SW480 (cell line): Measurements from ENCODE around the gene MPPED1.

Source experiments
- DNase-seq: peaks from one replicate; pipeline ENCODE4 v3.0.0-alpha.2; 2016; ENCODE audit warnings: low spot score

MPPED1 gene

DNA sequence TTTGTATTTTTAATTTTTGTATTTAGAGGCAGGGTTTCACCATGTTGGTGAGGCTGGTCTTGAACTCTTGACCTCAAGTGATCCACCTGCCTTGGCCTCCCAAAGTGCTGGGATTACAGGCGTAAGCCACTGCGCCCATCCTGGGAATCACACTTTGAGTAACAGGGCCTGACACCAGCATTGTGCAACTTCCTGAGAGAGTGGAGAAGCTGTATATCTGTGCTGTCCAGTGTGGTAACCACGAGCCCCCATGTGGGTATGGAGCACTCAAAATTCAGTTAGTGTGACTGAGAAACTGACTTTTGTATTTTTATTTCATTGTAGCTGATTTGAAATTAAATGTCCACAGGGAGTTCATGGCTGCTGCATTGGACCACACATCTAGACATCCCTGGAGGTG lies 36.2 kb downstream of the MPPED1 start:
- DNase-seq: no peak

DNA sequence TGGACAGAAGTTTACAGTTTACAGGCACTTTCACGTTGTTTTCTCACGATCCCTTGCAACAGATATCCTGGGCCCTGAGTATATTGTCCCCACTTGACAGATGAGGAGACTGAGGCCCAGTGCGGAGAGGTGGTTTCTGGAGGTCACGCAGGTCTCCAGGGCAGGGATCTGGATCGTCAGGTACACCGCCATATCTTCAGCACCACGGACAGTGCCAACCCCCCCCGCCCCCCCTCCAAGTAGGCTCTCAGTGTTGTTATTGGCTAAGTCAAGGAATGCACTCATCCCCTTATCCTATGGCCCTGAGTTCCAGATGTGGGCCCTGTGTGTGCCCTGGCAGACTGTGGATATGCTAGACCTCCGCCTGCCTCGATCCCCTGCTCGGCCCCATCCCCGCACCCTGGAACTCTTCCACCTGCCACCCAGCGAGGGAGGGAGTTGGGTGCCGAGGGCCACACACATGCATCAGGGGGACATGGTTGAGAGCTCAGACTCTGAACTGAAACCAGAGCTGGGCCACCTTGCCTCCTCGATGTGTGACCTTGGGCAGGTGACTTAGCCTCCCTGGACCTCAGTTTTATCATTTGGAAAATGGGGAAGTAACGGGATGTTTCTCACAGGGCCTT lies 37.5 kb downstream of the MPPED1 start:
- no peak for DNase-seq

DNA sequence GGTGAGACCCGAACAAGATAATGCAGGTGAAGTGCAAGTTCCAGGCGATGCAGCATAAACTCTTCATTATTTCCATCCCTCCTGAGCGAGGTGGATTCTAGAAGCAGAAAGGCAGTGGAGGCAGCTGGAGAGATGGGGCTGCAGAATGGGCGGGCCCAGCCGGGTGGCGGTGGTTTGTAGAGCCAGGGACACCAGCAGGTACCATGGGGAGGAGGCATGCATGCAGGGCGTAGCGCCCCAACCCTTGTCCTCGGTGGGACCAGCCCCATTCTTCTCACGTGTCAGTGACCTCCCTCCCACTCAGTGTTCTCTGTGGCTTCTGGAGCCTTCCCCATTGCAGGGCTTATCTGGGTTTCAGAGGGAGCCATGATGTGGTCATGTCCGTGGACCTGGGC lies 38.0 kb downstream of the MPPED1 start:
- DNase-seq: no peak

DNA sequence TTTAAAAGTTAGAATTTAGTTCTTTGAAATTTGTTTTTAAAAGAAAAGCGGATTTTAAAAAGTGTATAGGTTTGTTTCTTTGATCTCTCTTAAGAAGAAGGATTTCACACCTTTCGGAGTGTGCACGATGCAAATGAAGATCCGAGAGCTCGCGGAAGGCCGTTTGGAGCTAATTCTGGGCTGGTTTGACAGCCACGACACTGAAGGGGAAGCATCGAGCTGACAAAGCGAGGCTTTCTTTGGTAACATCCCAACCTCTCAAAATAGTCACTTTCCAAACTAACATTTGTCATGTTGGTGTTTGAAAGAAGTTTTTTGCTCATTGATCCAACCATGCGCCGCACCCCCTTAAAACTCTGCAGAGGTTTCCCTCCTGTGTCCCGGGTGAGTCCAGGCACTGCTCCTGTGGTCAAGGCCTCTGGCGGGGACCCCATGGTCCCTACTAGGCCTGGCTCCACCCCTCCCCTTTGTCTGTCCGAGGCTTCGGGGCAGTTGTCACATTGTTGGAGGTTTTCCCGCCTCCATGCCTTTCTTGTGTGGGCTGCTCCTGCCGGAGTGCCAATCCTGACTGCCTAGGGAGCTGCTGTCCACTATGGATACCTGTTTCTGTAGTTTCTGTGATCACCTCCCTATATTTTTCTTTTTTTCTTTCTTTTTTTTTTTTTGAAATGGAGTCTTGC lies 39.7 kb downstream of the MPPED1 start:
- no peak for DNase-seq

DNA sequence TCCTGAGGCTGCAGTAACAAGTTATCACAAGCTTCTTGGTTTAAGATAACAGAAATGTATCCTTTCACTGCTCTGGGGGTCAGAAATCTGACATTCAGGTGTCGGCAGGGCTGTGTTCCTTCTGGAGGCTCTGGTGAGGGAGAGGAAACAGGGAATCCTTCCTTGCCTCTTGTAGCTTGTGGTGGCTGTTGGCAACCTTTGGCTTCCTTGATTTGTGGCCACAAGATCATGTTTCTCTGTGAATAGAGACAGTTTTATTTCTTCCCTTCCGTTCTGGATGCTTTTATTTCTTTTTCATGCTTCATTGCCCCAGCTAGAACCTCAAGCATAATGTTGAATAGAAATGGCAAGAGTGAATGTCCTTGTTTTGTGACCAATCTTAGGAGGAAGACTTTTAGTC lies 44.0 kb downstream of the MPPED1 start:
- no peak for DNase-seq

DNA sequence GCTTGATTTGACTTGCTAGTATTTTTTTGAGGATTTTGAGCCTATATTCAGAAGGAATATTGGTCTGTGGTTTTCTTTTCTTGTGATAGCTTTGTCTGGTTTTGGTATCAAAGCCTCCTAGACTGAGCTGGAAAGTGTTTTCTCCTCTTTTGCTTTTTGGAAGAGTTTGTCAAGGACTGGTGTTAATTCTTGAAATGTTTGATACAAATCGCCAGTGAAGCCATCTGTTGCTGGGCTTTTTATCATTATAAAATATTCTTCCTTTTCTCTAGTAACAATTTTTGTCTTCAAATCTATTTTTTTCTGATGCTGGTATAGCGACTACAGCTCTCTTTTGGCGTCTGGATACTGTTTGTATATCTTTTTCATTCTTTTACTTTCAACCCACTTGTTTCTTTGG lies 45.2 kb downstream of the MPPED1 start:
- DNase-seq: no peak

DNA sequence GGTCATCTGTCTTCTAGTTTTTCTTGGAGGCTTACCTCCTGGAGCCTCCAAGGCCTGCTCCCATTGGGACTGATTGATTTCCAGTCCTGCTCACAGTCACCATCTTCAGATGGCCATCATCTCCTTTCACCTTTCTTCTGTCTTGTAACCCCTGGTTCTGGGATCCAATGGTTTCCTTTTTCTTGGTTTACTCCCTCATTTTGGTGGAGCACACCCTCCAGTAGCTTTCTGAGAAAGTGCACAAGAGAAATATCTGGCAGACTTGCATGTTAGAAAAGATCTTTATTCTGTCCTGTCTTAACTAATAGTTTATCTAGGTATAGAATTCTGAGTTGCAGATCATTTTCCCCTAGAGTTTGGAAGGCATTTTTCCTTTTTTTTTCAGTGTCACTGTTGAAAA lies 50.9 kb downstream of the MPPED1 start:
- no peak for DNase-seq

DNA sequence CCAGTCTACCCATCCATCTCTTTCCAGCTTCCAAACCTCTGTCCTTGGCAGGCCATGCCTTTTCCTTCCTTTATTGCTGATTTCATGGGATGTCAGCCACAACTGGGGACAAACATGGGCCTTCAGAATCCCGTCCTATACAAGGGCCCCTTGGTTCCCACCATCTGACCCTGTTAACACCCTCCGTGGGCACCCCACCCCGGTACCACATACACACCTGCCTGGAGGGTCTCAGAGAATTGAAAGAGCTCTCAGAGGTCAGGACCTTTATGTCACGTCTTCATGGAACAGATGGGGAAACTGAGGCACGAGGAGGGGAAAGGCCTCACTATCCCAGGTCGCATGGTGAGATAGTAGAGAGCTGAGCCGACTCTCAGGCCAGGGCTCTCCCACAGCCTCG lies 53.0 kb downstream of the MPPED1 start:
- no peak for DNase-seq

DNA sequence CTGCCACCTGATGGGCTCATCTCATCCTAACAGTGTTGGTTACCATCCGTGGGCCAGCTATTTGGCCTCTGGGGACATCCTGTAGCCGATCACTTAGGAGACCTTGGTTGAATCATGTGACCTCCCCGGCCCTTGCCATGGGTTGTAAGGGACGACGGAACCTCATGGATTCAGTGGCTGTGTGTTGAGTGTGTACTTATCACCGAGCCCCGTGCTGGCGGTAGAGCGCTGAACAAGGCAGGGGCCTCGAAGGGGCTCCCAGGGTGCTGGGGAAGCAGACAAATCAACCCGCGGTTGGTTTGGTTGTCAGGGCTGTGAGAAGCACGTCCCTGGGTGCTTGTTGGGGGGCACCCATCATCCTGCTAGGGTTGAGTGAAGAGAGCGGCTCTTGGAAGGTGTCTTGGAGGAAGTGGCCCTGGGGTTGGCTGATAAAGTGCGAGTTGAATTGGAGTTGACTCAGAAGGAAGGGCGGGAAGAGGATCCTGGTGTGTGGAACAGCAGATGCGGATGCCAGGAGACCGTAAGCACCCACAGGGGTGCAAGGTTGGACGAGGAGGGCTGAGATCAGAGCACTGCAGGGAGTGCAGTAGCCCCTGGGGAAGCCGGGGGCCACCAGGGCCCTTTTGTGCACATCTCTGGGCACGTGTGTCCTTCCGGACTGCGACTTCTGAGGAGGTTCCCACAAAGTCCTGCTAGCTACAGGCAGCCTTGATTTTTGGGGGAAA lies 53.6 kb downstream of the MPPED1 start:
- no peak for DNase-seq

DNA sequence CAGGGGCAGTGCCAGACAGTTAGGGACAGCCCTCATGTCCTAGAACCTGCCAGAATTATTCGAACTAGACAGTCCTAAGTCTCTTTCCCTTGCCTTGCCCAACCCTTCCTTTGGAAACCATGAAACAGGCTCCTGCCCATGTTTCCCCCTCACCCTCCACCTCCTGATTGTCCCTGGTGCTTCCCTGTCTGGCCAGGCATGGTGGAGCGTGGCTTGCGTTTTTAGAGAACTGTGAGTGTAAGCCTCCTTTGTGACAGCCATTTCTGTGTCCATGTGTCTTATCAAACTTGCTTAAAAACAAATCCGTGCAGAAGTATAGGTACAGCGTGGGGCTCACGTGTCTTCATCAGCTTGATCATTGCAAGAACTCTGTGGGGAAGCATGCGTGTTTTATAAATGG lies 54.9 kb downstream of the MPPED1 start:
- DNase-seq: no peak

DNA sequence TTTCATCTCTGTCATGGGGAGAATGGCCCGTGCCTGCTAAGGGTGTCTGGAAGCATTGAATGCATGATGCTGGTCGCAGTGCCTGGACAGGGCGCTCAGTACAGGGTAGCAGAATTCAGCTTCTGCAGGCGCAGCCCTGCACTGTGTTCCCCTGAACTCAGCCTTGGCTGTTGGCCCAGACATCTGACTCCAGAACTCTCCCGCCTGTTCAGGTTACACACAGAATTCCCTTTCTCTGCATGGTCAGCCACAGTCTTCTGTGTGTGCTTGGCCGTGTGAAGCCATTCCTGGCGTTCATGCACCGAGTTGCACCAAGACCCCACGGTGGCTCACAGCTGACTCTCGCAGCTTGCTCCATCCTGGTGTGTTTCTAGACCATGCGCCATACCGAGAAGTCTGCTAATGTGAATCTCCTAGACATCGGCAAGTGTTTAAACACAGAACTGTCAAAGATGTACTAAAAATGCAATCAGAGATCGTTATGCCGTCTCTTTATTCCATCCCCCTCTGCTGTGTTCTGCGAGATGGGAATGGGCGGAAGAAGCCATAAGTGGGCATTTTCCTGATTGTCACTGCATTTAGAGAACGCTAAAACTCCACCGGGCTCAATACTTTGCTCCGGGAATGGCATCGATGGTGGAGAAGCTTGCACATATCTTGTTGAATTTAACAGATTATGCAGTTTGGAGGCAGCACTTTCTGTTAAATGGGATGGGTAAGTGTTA lies 55.6 kb downstream of the MPPED1 start:
- no peak for DNase-seq

DNA sequence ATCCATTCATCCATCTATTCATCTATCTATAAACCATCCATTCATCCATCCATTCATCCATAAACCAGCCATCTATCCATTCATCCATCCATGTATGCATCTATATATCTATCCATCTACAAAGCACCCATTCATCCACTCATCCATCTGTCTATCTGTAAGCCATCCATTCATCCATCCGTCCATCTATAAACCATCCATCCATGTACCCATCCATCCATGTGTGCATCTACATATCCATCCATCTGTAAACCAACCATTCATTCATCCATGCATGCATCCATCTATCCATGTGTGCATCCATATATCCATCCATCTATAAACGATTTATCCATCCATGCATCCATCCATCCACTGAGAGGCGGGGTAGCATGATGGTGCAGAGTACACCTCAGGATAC lies 58.4 kb downstream of the MPPED1 start:
- no peak for DNase-seq

DNA sequence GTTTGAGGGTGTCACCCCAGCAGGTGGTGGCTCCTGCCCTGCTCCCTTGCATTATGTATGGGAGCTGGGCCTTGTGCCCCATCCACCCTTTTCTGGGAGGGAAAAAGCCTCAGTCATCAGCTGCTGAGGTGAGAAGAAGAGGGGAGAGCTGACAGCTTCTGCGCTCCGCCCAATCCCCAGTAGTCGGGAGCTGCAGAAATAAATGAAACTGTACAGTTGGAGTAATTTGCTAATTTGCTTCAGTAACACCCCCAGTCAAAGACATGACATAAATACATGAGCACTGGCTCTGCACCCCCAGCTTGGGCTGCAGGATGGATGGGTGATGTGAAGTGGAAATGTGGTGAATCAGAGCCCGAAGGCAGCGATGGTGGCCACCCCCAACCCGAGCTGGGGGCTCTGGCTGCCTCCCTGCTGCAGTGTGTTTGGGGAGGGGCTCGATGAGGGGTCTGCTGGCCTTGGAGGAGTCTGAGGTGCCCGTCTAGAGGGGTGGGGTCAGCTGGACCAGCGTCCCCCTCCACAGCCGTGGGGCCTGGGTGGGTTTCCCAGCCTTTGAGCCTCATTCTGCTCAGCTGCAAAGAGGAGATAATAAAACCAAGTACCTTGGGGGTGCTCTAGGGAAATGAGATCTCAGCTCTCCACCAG lies 59.2 kb downstream of the MPPED1 start:
- no peak for DNase-seq

DNA sequence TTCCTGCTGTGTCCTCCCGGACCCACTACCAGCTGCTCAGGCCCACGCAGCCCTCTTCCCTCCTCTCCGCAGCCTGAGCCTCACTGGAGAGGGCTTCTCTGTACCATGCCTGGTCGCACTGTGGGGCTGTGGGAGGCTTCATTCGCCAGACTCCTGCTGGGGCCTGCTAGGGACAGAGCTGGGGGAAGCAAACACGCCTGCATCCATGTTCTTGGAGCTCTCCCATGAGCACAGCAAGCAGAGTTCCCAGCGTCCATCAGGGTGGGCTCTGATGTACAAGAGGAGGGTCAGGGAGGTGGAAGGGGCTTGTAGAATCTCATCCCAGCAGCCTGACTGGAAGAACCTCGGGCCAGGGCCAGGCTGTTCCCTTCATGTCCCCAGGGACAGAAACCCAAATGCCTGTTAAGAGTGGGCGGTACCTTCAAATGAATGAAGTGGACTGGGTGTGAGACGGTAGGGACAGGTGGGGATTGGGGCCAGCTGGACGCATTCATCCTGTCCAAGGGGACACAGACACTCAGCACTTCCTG lies 59.9 kb downstream of the MPPED1 start:
- DNase-seq: no peak

DNA sequence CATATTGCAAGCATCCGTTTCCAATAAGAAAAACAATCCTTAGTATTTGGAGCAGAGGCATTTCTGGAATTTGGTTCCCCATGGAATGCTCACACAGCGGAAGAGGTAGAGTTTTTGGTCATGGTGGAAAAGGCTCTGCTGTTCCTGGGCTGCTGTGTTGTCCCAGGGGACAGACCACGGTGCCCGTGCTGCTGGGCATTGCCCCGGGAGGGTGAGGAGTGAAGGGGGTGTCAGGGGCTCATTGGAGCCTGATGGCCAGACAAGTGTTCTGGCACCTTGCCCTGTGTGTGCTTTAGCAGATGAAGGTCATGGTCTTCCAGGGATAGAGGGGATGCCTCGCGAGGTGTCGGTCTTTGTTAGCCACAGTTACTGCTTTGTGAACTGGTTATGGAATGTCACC lies 61.2 kb downstream of the MPPED1 start:
- DNase-seq: no peak

DNA sequence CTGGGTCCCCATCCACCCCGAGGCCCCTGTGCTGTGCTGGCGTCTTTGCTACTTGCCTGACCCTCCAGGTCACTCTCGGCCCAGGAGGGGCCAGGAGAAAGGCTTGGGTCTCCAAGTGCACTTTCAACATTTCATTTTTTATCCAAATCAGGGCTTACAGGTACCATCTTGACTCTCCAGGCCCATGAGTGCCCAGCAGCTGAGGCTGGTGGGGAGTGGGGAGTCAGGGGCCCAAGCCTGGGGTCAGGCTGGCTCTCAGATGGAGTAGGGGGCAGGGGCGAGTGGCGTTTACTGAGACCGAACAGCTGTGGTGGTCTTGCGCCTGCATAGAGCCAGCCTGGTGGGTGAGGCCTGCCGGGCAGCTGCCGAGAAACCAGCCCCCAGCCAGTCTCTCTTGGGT lies 61.6 kb downstream of the MPPED1 start:
- DNase-seq: no peak

DNA sequence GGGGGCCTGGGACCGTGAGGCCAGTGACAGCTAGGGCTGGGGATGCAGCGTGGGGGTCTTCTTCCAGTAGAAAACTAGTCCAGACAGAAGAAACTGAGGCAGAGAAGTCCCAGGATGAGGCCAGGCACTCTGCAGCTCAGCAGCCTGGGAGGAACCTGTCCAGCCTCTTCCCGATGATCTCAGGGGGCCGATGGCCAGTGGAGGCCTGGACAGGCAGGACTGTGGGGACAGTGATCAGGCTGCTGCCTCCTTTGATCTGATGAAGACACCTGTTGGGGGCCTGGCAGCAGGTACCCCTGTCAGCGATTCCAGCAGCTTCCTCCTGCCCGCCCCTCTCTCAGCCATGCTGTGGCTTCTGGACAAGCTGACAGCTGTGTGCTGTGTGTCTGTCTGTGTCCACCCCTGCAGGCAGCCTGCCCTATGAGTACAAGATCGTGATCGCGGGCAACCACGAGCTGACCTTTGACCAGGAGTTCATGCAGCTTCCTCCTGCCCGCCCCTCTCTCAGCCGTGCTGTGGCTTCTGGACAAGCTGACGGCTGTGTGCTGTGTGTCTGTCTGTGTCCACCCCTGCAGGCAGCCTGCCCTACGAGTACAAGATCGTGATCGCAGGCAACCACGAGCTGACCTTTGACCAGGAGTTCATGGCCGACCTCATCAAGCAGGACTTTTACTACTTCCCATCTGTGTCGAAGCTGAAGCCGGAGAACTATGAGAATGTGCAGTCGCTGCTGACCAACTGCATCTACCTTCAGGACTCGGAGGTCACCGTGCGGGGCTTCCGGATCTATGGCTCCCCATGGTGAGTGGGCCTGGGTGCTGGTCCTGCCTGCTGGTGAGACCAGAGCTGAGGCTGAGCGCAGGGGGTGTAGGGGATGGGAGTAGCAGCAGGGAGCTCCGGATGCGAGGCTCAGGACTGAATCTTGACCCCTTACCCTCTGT lies 62.6 kb downstream of the MPPED1 start:
- peak; percentile 12 for DNase-seq

DNA sequence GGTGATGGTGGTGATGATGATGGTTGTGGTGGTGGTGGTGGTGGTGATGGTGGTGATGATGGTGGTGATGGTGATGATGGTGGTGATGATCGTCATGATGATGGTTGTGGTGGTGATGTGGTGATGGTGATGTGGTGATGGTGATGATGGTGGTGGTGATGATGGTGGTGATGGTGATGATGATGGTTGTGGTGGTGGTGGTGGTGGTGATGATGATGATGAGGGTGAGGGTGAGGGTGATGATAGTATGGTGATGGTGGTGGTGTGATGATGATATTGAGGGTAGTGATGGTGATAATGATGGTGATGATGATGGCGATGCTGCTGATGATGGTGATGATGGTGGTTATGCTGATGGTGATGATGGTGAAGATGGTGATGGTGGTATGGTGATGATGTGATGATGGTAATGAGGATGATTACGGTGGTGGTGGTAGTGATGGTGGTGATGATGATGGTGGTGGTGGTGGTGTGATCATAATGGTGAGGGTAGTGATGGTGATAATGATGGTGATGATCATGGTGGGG lies 63.8 kb downstream of the MPPED1 start:
- DNase-seq: no peak

DNA sequence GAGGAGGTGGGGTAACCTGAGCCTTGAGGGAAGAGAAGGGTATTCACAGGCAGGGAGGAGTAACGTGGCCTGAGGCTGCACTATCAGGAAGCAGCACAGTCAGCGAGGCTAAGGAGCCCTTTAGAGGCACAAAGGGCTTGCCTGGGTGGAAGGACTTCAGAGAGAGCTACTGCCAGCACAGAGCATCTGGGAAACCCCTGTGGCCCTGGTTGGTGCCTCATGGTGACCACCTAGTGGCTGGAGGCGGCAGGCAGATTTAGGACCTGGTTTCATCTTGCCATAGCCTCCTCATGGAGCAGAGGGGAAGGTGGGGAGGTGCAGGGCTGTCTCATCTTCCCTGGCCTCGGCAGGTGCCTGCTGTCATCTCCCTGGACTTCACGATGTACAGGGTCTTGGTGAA lies 64.5 kb downstream of the MPPED1 start:
- DNase-seq: peak; percentile 6
